ENCODE results near the gene GLA. TPM values are rescaled to one million over a fixed set of nuclear protein-coding genes. Genes with fewer than 3 reads are reported as not detected.

Gene GLA
- total RNA-seq, 1 donor from 2014 or later: 28.1 TPM

DNA sequence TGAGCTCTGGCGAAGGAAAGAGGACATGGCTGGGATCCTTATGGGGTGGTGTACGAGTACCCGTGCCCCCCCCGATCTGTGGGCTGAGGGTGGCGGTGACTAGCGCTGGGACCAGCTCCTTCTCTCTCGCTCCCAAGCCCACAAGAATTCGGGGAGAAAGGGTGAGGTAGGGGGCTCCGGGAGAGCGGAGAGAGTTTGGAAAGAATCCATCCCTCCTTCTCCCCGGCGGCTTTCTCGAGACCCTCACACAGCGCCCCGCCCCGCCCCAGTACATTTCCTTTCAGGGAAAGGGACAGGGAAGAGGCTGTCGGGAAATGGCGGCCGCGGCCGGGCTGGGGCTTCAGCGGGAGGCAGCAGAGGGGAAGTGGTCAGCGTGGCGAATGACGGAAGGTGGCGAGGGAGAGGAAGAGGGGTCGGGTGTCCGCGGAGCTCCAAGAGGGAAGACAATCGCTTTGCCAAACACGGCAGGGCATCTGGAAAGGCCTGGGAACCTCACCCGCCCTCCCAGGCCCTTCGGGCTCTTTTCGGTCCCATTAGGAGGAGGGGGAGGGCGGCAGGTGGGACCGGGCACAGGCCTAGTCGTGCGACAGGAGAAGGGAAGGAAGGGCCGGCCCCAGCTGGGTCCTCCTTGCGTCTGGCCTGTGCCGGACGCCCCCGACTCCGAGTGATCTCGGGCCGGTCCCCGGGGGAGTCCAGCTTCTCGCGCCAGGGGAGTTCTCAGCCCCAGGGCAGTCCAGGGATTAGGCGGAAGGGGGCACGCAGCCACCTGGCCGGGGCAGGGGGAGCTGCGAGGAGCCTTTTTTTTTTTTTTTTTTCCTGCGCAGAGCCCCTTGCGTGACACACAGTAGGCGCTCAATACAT lies 10.5 kb upstream of the GLA start:
- H3K4me3 Mint-ChIP-seq (ENCODE audit: unreplicated experiment): peak overlapping the region; percentile 90
- TF ChIP-seq, protein P1, sequence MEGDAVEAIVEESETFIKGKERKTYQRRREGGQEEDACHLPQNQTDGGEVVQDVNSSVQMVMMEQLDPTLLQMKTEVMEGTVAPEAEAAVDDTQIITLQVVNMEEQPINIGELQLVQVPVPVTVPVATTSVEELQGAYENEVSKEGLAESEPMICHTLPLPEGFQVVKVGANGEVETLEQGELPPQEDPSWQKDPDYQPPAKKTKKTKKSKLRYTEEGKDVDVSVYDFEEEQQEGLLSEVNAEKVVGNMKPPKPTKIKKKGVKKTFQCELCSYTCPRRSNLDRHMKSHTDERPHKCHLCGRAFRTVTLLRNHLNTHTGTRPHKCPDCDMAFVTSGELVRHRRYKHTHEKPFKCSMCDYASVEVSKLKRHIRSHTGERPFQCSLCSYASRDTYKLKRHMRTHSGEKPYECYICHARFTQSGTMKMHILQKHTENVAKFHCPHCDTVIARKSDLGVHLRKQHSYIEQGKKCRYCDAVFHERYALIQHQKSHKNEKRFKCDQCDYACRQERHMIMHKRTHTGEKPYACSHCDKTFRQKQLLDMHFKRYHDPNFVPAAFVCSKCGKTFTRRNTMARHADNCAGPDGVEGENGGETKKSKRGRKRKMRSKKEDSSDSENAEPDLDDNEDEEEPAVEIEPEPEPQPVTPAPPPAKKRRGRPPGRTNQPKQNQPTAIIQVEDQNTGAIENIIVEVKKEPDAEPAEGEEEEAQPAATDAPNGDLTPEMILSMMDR (IDR thresholded peaks at IDR 0.05): peak; percentile 24
- no peaks in the 10 kb centered on the region for H3K27me3 Mint-ChIP-seq (ENCODE audit: low read depth)
- no peaks in the 10 kb centered on the region for H3K36me3 Mint-ChIP-seq (ENCODE audit: low read depth)
- no peaks in the 10 kb centered on the region for H3K9me3 Mint-ChIP-seq (ENCODE audit: low read depth)
- H3K27ac Mint-ChIP-seq (ENCODE audit: unreplicated experiment): peak overlapping the region; percentile 99
- peak; percentile 94 for DNase-seq (ENCODE audit: low spot score)
- H3K4me1 Mint-ChIP-seq (ENCODE audit: low read depth): peaks cover 27% of the 10 kb centered on the region

DNA sequence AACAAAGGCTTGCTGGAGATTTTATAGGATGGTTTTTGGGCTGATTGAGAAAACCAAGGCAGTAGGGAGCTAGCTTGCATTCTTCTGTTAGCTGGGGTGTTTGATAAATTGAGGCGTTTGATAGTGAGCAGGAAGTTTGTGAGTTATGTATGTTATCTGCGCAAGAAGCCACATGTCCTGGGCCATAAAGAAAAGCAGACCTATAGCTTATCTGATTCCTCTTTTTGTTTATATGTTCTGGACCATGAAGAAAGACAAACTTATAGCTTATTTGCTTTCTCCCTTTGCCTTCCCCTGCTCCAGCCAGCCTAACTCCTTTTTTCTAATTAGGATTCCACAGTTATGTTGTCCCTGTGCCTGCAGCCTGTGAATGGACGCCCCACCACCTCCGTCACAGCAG lies 9.5 kb upstream of the GLA start:
- DNase-seq (ENCODE audit: low spot score): no peak
- Mint-ChIP-seq H3K4me3 (ENCODE audit: unreplicated experiment) (no peak overlapping the region), H3K27ac (ENCODE audit: unreplicated experiment) (peak overlapping the region; percentile 32), H3K27me3 (ENCODE audit: low read depth) (no peaks in the 10 kb centered on the region), H3K4me1 (ENCODE audit: low read depth) (peaks cover 27% of the 10 kb centered on the region), H3K9me3 (ENCODE audit: low read depth) (no peaks in the 10 kb centered on the region), H3K36me3 (ENCODE audit: low read depth) (peaks cover 1% of the 10 kb centered on the region)
- TF ChIP-seq, protein P1 (IDR thresholded peaks at IDR 0.05): no peak

DNA sequence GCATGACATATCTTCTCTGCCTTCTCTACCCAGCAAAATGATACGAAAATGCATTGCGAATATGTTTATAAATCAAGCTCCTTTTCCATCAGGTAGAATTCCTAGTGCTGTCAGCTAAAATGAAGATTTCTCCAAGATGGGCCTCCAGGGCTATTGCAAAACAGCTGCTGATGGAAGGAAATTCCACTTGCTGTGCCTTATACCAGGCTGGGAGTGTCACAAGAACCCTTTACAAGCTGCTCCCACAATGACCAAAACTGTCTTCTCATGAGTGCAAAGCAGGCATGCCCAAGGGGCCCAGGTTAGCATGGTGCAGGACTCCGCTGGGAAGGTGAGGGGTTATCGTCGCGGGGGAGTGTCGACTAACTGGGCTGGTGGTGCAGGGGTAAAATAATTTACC lies 9.0 kb upstream of the GLA start:
- Mint-ChIP-seq H3K36me3 (ENCODE audit: low read depth) (peaks cover 2% of the 10 kb centered on the region), H3K9me3 (ENCODE audit: low read depth) (no peaks in the 10 kb centered on the region), H3K27me3 (ENCODE audit: low read depth) (no peaks in the 10 kb centered on the region), H3K27ac (ENCODE audit: unreplicated experiment) (peak overlapping the region; percentile 22), H3K4me1 (ENCODE audit: low read depth) (peaks cover 27% of the 10 kb centered on the region), H3K4me3 (ENCODE audit: unreplicated experiment) (no peak overlapping the region)
- DNase-seq (ENCODE audit: low spot score): no peak
- TF ChIP-seq, protein P1 (IDR thresholded peaks at IDR 0.05): no peak

DNA sequence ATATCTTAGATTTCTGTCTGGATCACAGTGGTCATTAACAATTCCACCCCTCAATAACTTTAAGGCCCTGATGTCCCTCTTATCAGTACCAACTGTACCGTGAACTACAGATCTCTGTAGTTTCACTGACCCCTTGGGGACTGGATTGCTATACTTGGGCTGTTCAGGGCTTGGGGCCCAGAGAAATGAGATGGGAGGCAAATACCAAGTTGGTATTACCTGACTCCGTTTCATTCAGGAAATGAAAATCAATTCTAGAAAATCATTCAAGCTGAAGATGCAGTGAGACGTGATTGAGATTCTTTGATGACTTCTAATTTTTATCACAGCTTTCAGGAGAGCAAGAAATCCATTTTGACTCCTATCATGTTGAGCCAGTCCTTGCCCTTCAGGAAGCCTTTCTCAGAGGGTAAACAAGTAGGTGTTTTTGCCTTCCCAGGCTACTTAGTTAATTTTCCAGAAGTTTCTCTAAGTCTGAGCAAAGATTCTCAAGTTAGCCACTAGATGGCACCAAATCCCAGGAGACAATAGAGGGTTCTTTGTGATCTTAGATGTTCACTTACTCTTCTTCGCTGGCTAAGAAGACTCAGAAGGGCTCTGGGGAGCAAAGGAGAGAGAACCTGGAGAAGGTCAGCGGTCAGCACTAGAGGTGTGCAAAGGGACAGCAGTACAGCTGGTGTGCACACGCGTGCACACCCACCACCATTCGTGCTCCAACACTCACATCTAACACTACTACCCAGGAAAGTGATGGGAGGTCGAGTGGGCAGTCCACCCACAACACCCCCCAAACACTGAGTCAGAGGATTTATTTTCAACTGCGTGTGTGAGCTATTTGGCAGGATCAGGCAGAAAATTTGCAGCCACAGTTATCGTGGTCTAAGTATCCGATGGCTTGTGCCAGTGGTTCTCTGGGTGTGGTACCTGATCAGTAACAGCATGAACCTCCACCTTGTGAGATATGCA lies 7.7 kb upstream of the GLA start:
- TF ChIP-seq, protein P1 (IDR thresholded peaks at IDR 0.05): peak; percentile 90
- no peak for DNase-seq (ENCODE audit: low spot score)
- Mint-ChIP-seq H3K27ac (ENCODE audit: unreplicated experiment) (peak overlapping the region; percentile 55), H3K4me3 (ENCODE audit: unreplicated experiment) (no peak overlapping the region), H3K27me3 (ENCODE audit: low read depth) (no peaks in the 10 kb centered on the region), H3K4me1 (ENCODE audit: low read depth) (peaks cover 32% of the 10 kb centered on the region), H3K36me3 (ENCODE audit: low read depth) (peaks cover 2% of the 10 kb centered on the region), H3K9me3 (ENCODE audit: low read depth) (no peaks in the 10 kb centered on the region)

DNA sequence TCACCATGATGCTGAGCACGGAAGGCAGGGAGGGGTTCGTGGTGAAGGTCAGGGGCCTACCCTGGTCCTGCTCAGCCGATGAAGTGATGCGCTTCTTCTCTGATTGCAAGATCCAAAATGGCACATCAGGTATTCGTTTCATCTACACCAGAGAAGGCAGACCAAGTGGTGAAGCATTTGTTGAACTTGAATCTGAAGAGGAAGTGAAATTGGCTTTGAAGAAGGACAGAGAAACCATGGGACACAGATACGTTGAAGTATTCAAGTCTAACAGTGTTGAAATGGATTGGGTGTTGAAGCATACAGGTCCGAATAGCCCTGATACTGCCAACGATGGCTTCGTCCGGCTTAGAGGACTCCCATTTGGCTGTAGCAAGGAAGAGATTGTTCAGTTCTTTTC lies 4.3 kb upstream of the GLA start:
- Mint-ChIP-seq H3K27ac (ENCODE audit: unreplicated experiment) (no peak overlapping the region), H3K4me3 (ENCODE audit: unreplicated experiment) (no peak overlapping the region), H3K36me3 (ENCODE audit: low read depth) (peaks cover 2% of the 10 kb centered on the region), H3K4me1 (ENCODE audit: low read depth) (peaks cover 22% of the 10 kb centered on the region), H3K27me3 (ENCODE audit: low read depth) (no peaks in the 10 kb centered on the region), H3K9me3 (ENCODE audit: low read depth) (no peaks in the 10 kb centered on the region)
- TF ChIP-seq, protein P1 (IDR thresholded peaks at IDR 0.05): no peak
- DNase-seq (ENCODE audit: low spot score): no peak

All from chondrocyte (in vitro differentiated cells).